Measurements from ENCODE around the gene CALCA.

Gene CALCA

DNA sequence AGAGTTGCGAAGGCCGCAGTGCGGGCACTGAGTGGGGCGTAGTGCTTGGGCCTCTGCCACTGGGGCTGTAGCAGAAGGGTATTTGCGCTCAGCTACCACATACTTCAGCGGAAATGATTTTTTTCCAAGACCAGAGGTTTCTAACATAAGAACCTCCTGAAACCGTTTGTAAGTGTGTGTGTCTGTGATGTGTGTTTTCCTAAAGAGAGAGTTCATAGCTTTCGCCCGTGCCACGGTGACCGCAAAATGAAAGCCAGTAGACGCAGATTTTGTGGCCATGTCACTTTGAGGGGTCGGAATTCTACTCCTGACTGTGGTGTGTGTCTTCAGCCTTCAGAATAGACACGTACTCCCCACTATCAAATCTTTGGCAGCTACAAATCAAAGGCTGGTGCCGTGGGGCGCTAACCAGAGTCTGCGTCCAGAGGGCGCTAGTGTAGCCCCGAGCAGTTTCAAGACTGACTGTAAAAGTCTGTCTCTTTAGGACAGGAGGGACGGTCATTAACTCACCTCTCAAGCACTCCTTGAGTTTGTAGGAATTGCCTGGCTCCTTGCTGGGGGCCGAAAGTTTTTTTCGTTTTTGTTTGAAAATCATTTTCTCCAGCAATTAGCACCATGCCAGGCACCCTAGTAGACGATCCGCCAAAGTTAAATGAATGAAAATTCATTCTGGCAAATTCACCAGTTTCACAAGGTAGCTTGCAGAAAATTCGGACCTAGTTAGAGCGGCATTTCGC, 2.5 kb upstream of the CALCA start:
- H3K9me3 ChIP-seq (ENCODE audit: insufficient read depth, low read length): no peaks in the 10 kb centered on the region
- H4K20me1 ChIP-seq (ENCODE audit: low read depth, low read length): no peaks in the 10 kb centered on the region
- H3K36me3 ChIP-seq (ENCODE audit: low read length): no peaks in the 10 kb centered on the region
- no peak for TF ChIP-seq EZH2phosphoT487 (conservative IDR thresholded peaks at IDR 0.05; ENCODE audit: low read length)
- TF ChIP-seq, protein P1, sequence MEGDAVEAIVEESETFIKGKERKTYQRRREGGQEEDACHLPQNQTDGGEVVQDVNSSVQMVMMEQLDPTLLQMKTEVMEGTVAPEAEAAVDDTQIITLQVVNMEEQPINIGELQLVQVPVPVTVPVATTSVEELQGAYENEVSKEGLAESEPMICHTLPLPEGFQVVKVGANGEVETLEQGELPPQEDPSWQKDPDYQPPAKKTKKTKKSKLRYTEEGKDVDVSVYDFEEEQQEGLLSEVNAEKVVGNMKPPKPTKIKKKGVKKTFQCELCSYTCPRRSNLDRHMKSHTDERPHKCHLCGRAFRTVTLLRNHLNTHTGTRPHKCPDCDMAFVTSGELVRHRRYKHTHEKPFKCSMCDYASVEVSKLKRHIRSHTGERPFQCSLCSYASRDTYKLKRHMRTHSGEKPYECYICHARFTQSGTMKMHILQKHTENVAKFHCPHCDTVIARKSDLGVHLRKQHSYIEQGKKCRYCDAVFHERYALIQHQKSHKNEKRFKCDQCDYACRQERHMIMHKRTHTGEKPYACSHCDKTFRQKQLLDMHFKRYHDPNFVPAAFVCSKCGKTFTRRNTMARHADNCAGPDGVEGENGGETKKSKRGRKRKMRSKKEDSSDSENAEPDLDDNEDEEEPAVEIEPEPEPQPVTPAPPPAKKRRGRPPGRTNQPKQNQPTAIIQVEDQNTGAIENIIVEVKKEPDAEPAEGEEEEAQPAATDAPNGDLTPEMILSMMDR (IDR thresholded peaks at IDR 0.05; ENCODE audit: insufficient read depth, low read length, poor library complexity, severe bottlenecking): peak; percentile 92
- H2AFZ ChIP-seq (ENCODE audit: low read depth, low read length, severe bottlenecking): no peak overlapping the region
- H3K4me2 ChIP-seq (ENCODE audit: low read depth, low read length, poor library complexity, severe bottlenecking): no peak overlapping the region
- no peaks in the 10 kb centered on the region for H3K9me2 ChIP-seq (replicated peaks; ENCODE audit: insufficient read depth, low read length)
- H3K9ac ChIP-seq (ENCODE audit: low read length): no peak overlapping the region
- no peak overlapping the region for H3K27ac ChIP-seq (ENCODE audit: low read depth, low read length)
- H3K4me3 ChIP-seq (ENCODE audit: insufficient read depth, low read length, poor library complexity, severe bottlenecking): no peak overlapping the region
- no peaks in the 10 kb centered on the region for H3K27me3 ChIP-seq (ENCODE audit: low read length)
- no peaks in the 10 kb centered on the region for H3K79me2 ChIP-seq (ENCODE audit: insufficient read depth, low read length)
- no peaks in the 10 kb centered on the region for H3F3A ChIP-seq (ENCODE audit: insufficient read depth)

DNA sequence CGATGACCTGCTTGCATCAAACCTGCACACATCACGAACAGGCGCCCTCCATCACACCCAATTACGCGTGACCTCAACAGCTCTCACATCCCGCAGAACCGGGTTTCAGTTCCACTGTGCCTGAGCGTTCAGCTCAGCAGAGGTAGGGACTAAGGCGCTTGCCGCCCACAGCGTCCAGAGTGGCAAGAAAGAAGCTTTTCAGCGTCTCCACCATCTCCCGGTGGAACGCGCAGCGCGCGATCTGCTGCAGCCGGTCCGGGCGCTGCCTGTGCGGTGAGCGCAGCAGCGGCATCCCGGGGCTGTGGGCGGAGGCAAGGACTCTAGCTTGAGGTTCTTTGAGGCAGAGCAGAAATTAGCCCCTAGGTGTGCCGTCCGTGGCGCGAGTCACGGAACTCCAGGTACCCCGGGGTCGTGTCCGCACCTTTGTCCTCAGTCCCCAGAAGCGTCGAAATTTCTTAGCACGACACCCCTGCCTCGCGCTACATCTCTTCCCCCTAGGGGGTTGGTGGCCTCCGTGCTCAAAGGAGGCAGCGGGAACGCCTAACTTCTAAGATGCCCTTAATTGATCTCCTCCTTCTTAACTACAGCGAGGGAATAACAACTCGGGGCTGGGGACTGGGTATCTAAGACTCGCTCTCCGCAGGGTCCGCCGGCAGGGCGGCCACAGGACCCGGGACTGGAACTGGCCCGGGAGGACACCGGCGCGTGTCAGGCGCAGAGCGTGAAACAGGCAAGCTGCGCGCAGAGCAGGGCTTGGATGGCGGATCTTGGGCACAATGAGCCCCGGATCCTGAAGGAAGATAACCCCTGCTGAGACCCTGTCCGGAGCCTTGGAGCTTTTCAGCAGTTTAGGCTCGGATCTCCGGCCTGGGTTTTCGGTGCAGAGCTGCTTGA, 1.7 kb upstream of the CALCA start:
- Histone ChIP-seq H3K36me3 (ENCODE audit: low read length) (no peaks in the 10 kb centered on the region), H4K20me1 (ENCODE audit: low read depth, low read length) (no peaks in the 10 kb centered on the region), H3K9ac (ENCODE audit: low read length) (no peak overlapping the region), H3K4me2 (ENCODE audit: low read depth, low read length, poor library complexity, severe bottlenecking) (no peak overlapping the region), H3K79me2 (ENCODE audit: insufficient read depth, low read length) (no peaks in the 10 kb centered on the region), H3K9me2 (replicated peaks; ENCODE audit: insufficient read depth, low read length) (no peaks in the 10 kb centered on the region), H3K9me3 (ENCODE audit: insufficient read depth, low read length) (no peaks in the 10 kb centered on the region), H3K27ac (ENCODE audit: low read depth, low read length) (no peak overlapping the region), H3K4me3 (ENCODE audit: insufficient read depth, low read length, poor library complexity, severe bottlenecking) (no peak overlapping the region), H3F3A (ENCODE audit: insufficient read depth) (no peaks in the 10 kb centered on the region), H3K27me3 (ENCODE audit: low read length) (no peaks in the 10 kb centered on the region), H2AFZ (ENCODE audit: low read depth, low read length, severe bottlenecking) (no peak overlapping the region)
- TF ChIP-seq, protein P1 (IDR thresholded peaks at IDR 0.05; ENCODE audit: insufficient read depth, low read length, poor library complexity, severe bottlenecking): no peak
- TF ChIP-seq EZH2phosphoT487 (conservative IDR thresholded peaks at IDR 0.05; ENCODE audit: low read length): no peak

DNA sequence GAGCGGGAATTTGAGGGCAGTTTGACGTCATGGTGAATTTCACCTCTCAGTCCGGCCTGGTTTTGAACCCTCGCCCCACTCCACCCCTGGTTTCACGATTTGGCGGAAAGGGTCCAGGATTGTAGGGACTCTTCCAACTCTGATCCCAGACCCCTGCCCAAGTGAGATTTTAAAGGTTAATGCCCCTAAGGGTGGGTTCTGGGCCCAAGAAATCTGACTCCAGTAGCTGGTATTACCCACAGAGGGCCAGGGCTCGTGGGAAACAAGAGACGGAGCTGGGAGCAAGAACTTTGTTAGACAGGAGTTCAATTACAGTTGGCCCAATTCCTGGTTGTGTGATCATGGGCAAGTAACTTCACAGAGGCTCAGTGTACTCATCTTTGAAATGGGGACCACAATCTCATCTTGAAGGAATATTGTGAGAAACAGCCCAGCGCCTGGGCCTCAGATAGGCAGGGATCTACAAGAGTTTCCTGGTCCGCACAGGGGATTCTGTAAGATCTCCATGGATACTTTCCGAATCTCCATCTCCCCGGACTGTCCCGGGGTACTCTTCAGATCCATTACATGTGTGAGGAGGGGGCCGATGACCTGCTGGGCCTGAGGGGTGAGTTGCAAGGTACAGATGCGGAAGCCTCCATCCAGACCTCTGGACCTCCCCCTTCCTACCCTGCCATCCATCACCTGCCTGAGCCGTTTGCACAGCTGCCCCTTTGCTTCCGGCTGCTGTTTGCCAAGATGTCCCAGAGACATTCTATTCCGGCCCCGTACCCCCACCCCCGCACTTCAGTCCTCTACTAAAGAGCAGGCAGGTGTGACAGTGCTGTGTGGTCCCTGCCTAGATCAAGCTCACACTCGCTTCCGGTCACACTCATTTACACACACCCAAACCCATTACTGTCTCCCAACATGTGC, 687 bp upstream of the CALCA start:
- Histone ChIP-seq H3K27ac (ENCODE audit: low read depth, low read length) (no peak overlapping the region), H3F3A (ENCODE audit: insufficient read depth) (no peaks in the 10 kb centered on the region), H3K9me3 (ENCODE audit: insufficient read depth, low read length) (no peaks in the 10 kb centered on the region), H3K4me2 (ENCODE audit: low read depth, low read length, poor library complexity, severe bottlenecking) (no peak overlapping the region), H3K79me2 (ENCODE audit: insufficient read depth, low read length) (no peaks in the 10 kb centered on the region), H3K36me3 (ENCODE audit: low read length) (no peaks in the 10 kb centered on the region), H4K20me1 (ENCODE audit: low read depth, low read length) (no peaks in the 10 kb centered on the region), H3K9ac (ENCODE audit: low read length) (no peak overlapping the region), H3K9me2 (replicated peaks; ENCODE audit: insufficient read depth, low read length) (no peaks in the 10 kb centered on the region), H3K4me3 (ENCODE audit: insufficient read depth, low read length, poor library complexity, severe bottlenecking) (no peak overlapping the region), H2AFZ (ENCODE audit: low read depth, low read length, severe bottlenecking) (no peak overlapping the region), H3K27me3 (ENCODE audit: low read length) (no peaks in the 10 kb centered on the region)
- TF ChIP-seq, protein P1 (IDR thresholded peaks at IDR 0.05; ENCODE audit: insufficient read depth, low read length, poor library complexity, severe bottlenecking): no peak
- no peak for TF ChIP-seq EZH2phosphoT487 (conservative IDR thresholded peaks at IDR 0.05; ENCODE audit: low read length)
